PFSK-1 (cell line): ENCODE measurements around the gene NTN3.
A peak's percentile ranks its signal among the peaks of the same experiment; 100 is the strongest.

Experiments
- FOXP2 ChIP-seq: optimal IDR thresholded peaks from 2 replicates; pipeline ENCODE3; 2011; ENCODE audit warnings: borderline replicate concordance, control low read depth, inconsistent platforms; ENCODE audit not compliant: insufficient read depth; ENCODE audit errors: extremely low read length, extremely low read depth
- POLR2AphosphoS5 ChIP-seq: IDR thresholded peaks from 2 replicates; pipeline ENCODE4 v1.6.1; 2012; ENCODE audit warnings: low read depth, mild to moderate bottlenecking, control low read depth, low read length, moderate library complexity
- SIN3A ChIP-seq: IDR thresholded peaks from 2 replicates; pipeline ENCODE4 v1.6.1; 2012; ENCODE audit warnings: mild to moderate bottlenecking, low read length, moderate library complexity, borderline replicate concordance; ENCODE audit not compliant: insufficient read depth
- TAF1 ChIP-seq: IDR thresholded peaks from 2 replicates; pipeline ENCODE4 v1.6.1; 2012; ENCODE audit warnings: low read length, control low read depth, borderline replicate concordance; ENCODE audit not compliant: insufficient read depth
- TF ChIP-seq, protein P1 (sequence below), 2 experiments: IDR thresholded peaks; 2 replicates each; pipeline versions ENCODE4 v1.6.1 to v1.8.0; 2011 to 2012; ENCODE audit warnings: low read depth in 2 of 2, low read length in 2 of 2, control low read depth in 1 of 2, inconsistent platforms in 1 of 2, mild to moderate bottlenecking in 1 of 2, moderate library complexity in 1 of 2; ENCODE audit not compliant: insufficient read depth in 1 of 2

The NTN3 gene

DNA sequence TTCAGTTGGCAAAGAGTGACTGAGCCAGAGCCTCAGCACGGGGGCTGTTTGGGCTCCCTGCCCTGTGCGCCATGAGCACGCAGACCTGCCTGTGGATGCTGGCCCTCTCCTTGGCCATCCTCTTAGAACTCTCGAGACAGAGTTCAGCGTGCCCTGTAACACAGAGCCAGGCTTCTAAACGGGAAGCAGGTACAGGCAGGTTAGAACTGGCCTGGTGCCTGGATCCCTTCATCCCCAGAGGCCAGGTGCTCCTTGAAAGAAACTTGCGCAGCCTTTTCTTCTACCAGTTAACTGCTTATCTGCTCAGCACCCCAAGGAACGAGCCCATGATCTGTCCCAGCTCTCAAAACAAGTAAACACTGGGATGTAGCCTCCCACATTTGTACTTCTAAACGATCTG lies 35.0 kb upstream of the NTN3 start:
- TF ChIP-seq POLR2AphosphoS5 (no peak), FOXP2 (no peak), SIN3A (no peak), TAF1 (no peak)
- TF ChIP-seq, protein P1, sequence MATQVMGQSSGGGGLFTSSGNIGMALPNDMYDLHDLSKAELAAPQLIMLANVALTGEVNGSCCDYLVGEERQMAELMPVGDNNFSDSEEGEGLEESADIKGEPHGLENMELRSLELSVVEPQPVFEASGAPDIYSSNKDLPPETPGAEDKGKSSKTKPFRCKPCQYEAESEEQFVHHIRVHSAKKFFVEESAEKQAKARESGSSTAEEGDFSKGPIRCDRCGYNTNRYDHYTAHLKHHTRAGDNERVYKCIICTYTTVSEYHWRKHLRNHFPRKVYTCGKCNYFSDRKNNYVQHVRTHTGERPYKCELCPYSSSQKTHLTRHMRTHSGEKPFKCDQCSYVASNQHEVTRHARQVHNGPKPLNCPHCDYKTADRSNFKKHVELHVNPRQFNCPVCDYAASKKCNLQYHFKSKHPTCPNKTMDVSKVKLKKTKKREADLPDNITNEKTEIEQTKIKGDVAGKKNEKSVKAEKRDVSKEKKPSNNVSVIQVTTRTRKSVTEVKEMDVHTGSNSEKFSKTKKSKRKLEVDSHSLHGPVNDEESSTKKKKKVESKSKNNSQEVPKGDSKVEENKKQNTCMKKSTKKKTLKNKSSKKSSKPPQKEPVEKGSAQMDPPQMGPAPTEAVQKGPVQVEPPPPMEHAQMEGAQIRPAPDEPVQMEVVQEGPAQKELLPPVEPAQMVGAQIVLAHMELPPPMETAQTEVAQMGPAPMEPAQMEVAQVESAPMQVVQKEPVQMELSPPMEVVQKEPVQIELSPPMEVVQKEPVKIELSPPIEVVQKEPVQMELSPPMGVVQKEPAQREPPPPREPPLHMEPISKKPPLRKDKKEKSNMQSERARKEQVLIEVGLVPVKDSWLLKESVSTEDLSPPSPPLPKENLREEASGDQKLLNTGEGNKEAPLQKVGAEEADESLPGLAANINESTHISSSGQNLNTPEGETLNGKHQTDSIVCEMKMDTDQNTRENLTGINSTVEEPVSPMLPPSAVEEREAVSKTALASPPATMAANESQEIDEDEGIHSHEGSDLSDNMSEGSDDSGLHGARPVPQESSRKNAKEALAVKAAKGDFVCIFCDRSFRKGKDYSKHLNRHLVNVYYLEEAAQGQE (IDR thresholded peaks at IDR 0.05; ENCODE audit: insufficient read depth in 1 of 2, low read depth in 2 of 2, low read length in 2 of 2) = no peak

DNA sequence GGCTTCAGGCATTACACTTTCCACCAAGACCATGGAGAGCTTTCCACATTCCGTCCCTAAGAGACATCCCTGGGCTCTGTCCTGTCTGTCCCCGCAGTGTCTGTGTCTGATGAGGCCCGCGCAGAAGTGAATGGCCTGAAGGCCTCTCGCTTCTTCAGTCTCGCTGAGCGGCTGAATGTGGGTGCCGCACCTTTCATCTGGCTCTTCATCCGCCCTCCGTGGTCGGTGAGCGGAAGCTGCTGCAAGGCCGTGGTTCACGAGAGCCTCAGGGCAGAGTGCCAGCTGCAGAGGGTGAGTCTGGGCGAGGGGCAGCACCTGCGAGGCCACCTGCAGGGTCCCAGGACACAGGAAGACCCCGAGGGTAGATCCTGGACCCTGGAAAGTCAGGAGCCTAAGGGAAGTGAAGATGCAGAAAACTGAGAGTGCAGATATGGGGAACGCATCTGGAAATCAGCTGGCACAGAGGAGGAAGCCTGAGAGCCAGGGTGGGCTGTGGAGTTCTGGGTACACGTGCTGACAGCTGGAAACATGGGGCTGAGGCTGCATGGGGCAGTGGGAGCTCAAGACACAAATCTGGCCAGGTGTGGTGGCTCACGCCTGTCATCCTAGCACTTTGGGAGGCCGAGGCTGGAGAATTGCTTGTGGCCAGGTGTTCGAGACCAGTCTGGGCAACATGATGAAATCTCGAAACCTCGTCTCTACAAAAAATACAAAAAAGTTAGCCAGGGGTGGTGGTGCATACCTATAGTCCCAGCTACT lies 33.9 kb upstream of the NTN3 start:
- no peak for TF ChIP-seq TAF1
- TF ChIP-seq SIN3A = no peak
- TF ChIP-seq, protein P1 (IDR thresholded peaks at IDR 0.05; ENCODE audit: insufficient read depth in 1 of 2, low read depth in 2 of 2, low read length in 2 of 2) = no peak
- no peak for TF ChIP-seq POLR2AphosphoS5
- TF ChIP-seq FOXP2 = no peak

DNA sequence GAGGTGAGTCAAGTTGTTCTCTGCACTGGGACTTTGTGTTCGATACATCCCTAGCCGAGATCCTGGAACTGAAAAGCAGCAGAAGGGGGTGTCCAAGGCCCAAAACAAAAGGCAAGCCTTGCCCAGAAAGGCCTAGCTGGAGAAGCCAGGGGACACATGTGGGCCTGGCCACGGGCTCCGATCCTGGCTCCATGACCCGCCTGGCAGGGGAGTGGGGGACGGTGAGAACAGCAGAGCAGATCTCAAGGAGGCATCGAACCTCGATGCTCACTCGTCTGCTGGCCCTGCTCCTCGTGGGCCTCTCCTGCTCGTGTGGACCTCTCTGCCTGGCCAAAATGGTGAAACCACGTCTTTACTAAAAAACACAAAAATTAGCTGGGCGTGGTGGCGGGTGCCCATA lies 33.0 kb upstream of the NTN3 start:
- TF ChIP-seq SIN3A (no peak), TAF1 (no peak), FOXP2 (no peak), POLR2AphosphoS5 (no peak)
- TF ChIP-seq, protein P1 (IDR thresholded peaks at IDR 0.05; ENCODE audit: insufficient read depth in 1 of 2, low read depth in 2 of 2, low read length in 2 of 2) = no peak

DNA sequence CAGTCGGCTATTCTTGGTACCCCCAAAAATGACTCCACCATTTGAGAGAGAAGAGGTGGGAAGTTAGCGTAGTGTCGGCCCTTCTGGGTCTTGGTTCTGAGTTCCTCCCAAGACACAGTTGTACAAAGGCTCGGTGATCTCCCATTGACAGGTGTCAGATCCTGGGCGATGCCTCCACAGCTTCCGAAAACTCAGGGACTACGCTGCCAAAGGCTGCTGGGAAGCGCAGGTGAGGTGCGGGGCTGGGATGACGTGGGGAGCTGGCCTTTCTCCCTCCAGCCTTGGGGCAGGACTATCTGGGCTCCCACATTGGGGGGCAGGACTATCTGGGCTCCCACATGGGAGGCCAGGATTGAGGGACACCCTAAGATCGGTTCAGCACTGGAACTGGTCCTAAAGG lies 31.5 kb upstream of the NTN3 start:
- TF ChIP-seq TAF1 (no peak), POLR2AphosphoS5 (peak; percentile 30; the same call in 1 of the 2 replicates), SIN3A (no peak), FOXP2 (no peak)
- TF ChIP-seq, protein P1 (IDR thresholded peaks at IDR 0.05; ENCODE audit: insufficient read depth in 1 of 2, low read depth in 2 of 2, low read length in 2 of 2) = no peak
